HG02981 (cell line): ENCODE measurements around the gene SCGN.
"Not testable (repeated sequence)": the region's sequence is repeated elsewhere in the genome, so short reads cannot be mapped to it uniquely, and the experiment has no call there.

Source experiments
- ATAC-seq: cut with Tn5 transposase; IDR thresholded peaks from one replicate; pipeline ENCODE4 v1.9.1; 2021; ENCODE audit warnings: mild to moderate bottlenecking, moderate library complexity; ENCODE audit not compliant: unreplicated experiment

SCGN gene

GRCh38 chr6:25726122-25726911 lies 74.3 kb downstream of the SCGN start:
- no peak for ATAC-seq

DNA sequence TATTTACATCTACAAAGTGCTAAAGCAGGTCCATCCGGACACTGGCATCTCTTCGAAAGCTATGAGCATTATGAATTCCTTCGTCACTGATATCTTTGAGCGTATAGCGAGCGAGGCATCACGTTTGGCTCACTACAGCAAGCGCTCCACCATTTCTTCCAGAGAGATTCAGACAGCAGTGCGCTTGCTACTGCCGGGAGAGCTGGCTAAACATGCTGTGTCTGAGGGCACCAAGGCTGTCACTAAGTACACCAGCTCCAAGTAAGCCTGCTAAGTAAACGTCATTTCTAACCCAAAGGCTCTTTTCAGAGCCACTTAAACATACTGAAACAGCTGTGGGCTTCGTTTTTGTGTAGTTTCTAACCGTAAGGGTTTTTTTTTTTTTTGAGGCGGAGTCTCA lies 75.0 kb downstream of the SCGN start:
- ATAC-seq: no peak

GRCh38 chr6:25730907-25731306 lies 78.9 kb downstream of the SCGN start:
- no peak for ATAC-seq

GRCh38 chr6:25731721-25732120 lies 79.7 kb downstream of the SCGN start:
- ATAC-seq: no peak

- ATAC-seq: no peak
Observed at GRCh38 chr6:25732468-25733198, 80.6 kb downstream of the SCGN start.

DNA sequence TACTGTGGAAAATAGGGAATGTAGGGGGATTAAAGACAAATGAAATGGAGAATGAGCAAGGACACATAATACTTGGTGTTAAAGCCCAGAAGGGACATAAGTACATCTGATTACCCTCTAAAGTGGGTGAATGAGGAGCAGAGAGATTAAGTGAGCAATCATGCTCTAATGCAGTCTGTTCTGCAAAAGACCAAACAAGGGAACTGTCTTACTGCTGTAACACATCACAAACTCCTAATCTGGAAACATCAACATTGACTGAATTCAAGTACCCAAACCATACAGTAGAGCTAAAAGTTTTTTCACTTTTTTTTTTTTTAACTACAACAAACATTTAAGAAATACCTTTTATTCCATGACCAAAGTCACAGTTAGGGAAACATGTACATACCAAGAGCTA lies 83.2 kb downstream of the SCGN start:
- no peak for ATAC-seq

- no peak for ATAC-seq
Observed at GRCh38 chr6:25743868-25744267, 91.9 kb downstream of the SCGN start.

- no peak for ATAC-seq
Observed at GRCh38 chr6:25745836-25746235, 93.8 kb downstream of the SCGN start.

DNA sequence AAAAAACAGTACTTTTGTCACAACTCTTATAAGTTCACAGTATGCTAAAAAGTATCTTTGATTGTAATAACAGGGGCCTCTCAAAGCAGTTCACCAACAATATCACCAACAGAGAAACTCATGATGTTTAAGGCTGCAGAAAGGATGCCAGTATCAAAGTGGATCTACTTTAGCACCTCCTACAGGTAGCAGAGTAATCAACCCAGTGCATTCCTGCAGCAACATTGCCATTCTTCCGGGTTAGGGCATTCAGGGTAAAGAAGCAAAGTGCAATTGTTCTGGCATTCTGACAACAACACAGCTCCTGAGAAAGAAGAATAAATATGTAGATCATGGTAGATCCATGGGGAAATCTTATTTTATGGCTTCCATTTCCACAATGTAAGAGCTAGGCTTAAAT lies 95.0 kb downstream of the SCGN start:
- no peak for ATAC-seq

DNA sequence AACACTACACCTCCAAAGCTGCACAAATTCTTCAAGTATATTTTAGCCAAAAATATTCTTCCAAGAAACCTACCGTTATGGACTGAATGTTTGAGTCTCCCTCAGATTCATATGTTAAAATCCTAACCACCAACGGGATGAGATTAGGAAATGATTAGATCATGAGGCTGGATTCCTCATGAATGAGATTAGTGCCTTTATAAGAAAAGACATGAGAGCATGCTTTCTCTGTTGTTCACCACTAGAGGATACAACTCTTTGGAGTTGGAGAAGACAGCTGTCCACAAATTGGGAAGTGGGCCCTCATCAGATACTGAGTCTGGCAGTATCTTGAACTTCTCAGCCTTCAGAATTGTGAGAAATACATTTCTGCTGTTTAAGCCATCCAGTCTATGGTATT lies 95.5 kb downstream of the SCGN start:
- no peak for ATAC-seq

- ATAC-seq: no peak
Observed at GRCh38 chr6:25748049-25748448, 96.0 kb downstream of the SCGN start.

DNA sequence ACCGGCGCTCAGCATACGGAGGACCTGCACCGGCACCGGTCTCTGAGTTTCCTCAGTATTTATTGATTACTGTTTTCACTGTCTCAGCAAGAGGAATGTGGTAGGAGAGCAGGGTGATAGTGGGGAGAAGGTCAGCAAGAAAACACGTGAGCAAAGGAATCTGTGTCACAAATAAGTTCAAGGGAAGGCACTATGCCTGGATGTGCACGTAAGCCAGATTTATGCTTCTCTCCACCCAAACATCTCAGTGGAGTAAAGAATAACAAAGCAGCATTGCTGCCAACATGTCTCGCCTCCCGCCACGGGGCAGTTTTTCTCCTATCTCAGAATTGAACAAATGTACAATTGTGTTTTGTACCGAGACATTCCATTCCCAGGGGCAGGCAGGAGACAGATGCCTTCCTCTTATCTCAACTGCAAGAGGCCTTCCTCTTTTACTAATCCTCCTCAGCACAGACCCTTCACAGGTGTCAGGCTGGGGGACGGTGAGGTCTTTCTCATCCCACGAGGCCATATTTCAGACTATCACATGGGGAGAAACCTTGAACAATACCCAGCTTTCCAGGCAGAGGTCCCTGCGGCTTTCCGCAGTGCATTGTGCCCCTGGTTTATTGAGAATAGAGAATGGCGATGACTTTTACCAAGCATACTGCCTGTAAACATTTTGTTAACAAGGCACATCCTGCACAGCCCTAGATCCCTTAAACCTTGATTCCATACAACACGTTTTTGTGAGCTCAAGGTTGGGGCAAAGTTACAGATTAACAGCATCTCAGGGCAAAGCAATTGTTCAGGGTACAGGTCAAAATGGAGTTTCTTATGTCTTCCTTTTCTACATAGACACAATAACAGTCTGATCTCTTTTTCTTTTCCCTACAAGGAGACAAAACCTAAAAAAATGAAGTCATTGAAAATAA lies 96.8 kb downstream of the SCGN start:
- not testable (repeated sequence) for ATAC-seq

DNA sequence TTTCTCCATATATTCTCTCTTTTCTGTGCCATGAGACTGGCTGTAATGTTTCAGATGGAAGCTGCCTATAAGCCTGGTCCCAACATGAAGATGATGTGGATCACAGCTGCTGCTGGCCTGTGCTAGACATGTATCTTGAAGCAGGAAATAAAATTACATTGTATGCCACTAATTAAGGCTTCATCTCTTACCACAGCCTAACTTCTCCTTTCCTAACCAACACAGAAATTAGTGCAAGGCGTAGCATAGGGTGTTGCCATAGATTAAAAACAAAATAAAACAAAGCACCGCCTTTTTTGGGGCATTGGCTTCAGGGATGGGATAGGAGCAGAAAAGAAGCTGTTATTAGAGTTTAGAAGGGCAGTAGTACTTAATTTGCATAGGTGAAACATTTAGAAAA lies 97.8 kb downstream of the SCGN start:
- no peak for ATAC-seq

GRCh38 chr6:25750906-25751305 lies 98.9 kb downstream of the SCGN start:
- ATAC-seq: no peak
